ENCODE results near the gene HIGD2A.
A peak's percentile ranks its signal among the peaks of the same experiment; 100 is the strongest.

The HIGD2A gene

DNA sequence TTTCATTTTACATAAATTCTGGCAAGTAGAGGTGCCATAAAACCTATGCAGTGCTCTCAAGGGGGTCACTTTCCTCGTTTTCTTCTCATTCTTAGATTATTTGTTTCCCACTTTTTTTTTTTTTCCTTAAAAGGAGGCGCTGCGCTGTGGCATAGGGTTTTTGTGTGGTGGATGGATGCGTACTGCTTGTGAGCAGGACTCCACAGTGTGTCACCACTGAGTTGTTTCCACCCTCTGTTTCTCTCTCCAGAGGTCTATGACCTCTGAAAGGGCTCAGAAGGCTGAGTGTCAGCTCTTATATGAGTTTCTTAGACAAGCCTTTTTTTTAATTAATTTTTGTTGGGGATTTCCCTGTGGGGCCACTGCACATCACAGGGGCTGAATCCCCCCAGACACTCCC, 41.4 kb downstream of the HIGD2A start:
- TF ChIP-seq ZNF274 (IDR thresholded peaks at IDR 0.05; ENCODE audit: low read depth, low read length): no peak
- H3K4me3 ChIP-seq (ENCODE audit: low read length): no peak overlapping the region

DNA sequence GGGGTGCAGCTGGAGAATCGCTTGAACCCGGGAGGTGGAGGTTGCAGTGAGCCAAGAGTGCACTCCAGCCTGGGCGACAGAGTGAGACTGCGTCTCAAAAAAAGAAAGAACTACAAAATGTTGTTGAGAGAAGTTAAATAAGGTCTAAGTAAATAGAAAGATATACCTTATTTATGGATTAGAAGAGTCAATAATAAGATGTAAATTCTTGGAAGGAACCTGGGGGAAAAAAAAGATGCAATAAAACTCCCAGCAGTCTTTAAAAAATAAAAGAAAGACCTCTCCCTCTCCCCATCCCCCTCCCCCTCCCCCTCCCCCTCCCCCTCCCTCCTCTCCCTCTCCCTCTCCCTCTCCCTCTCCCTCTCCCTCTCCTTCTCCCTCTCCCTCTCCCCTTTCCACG, 44.2 kb downstream of the HIGD2A start:
- no peak for TF ChIP-seq ZNF274 (IDR thresholded peaks at IDR 0.05; ENCODE audit: low read depth, low read length)

DNA sequence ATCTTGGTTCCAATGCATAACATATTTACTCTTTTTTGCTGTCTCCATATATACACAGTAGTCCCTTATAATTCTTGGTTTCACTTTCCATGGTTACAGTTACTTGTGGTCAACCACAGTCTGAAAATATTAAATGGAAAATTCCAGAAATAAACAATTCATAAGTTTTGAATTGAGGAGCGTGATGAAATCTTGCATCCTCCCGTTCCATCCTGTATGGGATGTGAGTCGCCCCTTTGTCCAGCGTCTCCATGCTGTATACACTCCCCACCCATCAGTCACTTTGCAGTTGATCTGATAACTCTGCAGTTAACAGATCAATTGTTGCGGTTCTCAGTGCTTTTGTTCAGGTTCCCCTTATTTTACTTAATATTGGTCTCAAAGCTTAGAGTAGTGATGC, 48.1 kb downstream of the HIGD2A start:
- peak overlapping the region; percentile 55; the same call in 1 of the 2 replicates for H3K4me3 ChIP-seq (ENCODE audit: low read length)
- TF ChIP-seq ZNF274 (IDR thresholded peaks at IDR 0.05; ENCODE audit: low read depth, low read length): no peak

More for the DNA sequence above, 44.2 kb downstream of the HIGD2A start:
- no peak overlapping the region for H3K4me3 ChIP-seq (ENCODE audit: low read length)

DNA sequence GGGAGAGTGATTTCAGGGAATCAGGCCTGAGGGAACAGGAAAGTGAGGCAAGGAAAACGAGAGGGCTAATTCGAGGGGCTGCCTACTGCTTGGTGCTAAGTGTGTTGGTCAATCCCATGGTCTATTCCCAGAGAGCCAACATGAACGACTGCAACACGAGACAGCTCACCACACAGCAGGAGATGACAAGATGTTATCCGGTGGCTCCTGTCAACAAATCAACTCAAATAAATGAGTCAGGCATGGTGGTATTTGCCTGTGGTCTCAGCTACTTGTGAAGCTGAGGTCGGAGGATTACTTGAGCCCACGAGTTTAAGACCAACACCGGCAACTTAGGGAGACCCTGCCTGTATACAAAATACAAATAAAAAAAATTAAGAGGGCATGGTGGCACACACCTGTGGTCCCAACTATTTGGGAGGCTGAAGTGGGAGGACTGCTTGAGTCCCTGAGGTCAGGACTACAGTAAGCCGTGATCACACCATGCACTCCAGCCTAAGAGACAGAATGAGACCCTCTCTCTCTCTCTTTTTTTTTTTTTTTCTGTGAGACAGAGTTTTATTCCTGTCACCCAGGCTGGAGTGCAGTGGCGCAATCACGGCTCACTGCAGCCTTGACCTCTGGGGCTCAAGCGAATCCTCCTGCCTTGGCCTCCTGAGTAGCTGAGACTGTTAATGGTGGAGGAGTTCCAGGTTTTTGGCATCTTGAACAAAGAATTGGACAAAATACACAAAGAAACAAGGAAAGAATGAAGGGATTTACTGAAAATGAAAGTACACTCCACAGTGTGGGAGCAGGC, 50.6 kb downstream of the HIGD2A start:
- TF ChIP-seq ZNF274 (IDR thresholded peaks at IDR 0.05; ENCODE audit: low read depth, low read length): no peak
- no peak overlapping the region for H3K4me3 ChIP-seq (ENCODE audit: low read length)

All from GM08714 (cell line).